ENCODE measurements around the gene GPALPP1. TPM values are rescaled to one million over a fixed set of nuclear protein-coding genes. Genes with fewer than 3 reads are reported as not detected.

GPALPP1 gene
- 22.4 and 27.5 TPM in 2 replicates for total RNA-seq (2014; rRNA removed; shearing (Covaris generic))

GRCh38 chr13:44989071-44989889 lies at the start of gene GPALPP1, which contains the start of gene NUFIP1:
TSS of gene GPALPP1 (plus strand) at chr13:44989538. CDS start at chr13:44989655, 117 bp downstream.
TSS of gene NUFIP1 (minus strand) at chr13:44989471. CDS start at chr13:44989436, 35 bp downstream.

Small RNA genes lying within 50 kb of the gene (small RNA-seq; reads per million reads assigned to genes)
- gene RN7SL49P, result 0.13 reads per million

Other genes with a start within 250 kb of the GPALPP1 start
- 3.1 and 4.1 TPM in 2 replicates for gene NUFIP1, start 67 bp upstream of the GPALPP1 start, total RNA-seq (2014; rRNA removed; shearing (Covaris generic))
- gene GTF2F2, start 131.0 kb downstream of the GPALPP1 start, total RNA-seq (2014; rRNA removed; shearing (Covaris generic)), result 30.9 and 37.5 TPM in 2 replicates
- gene KCTD4, start 211.5 kb downstream of the GPALPP1 start, total RNA-seq (2014; rRNA removed; shearing (Covaris generic)), result not detected in 2 replicates

Data from A375 (cell line).